LNCAP (cell line): ENCODE data around the gene LSMEM2.

ENCODE experiments used
- CTCF ChIP-seq: fragments of 450-650 bp; IDR thresholded peaks from 2 replicates; pipeline ENCODE4 v1.5.1; 2017; ENCODE audit warnings: mild to moderate bottlenecking

The LSMEM2 gene

DNA sequence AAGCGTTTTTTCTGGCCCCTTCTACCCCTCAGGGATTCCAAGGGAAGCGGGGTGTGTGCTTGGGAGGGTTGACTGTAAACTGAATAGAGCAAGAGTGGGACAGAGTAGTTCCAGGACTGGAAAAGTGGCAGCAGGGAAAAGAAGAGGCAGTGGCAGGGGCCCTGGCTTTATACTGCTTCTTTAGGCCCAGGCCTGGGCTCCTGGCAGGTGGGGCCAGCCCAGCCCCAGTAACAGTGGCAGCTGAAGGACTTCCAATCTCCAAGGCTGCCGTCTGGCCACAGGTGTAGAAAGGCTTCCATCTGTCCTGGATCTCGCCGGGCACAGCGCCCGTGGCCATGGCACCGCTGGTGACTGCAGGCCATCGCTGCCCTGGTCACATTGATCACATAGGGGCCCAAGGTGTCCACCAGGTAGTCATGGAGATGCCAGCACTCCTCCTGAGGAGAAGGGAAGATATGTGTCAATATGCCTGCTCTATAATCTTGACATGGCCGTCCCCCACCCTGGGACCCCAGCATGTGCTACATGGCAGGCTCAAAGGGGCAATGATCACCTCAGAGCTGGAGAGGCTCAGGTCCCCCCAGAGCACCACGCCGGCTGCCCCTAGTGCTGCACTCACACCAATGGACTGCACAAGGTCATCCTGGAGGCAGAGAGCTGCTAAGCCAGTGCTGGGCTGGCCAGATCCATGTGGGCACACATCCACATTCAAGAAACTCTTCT is 14.4 kb downstream of the LSMEM2 start:
- TF ChIP-seq CTCF, result no peak

GRCh38 chr3:50294089-50294488 is 15.2 kb downstream of the LSMEM2 start:
- TF ChIP-seq CTCF, result no peak

- no peak for TF ChIP-seq CTCF
These were observed 15.9 kb downstream of the LSMEM2 start for GRCh38 chr3:50294492-50295403.

- no peak for TF ChIP-seq CTCF
These were observed 16.9 kb downstream of the LSMEM2 start for GRCh38 chr3:50295553-50296431.

- no peak for TF ChIP-seq CTCF
These were observed 18.0 kb downstream of the LSMEM2 start for GRCh38 chr3:50296721-50297383.

DNA sequence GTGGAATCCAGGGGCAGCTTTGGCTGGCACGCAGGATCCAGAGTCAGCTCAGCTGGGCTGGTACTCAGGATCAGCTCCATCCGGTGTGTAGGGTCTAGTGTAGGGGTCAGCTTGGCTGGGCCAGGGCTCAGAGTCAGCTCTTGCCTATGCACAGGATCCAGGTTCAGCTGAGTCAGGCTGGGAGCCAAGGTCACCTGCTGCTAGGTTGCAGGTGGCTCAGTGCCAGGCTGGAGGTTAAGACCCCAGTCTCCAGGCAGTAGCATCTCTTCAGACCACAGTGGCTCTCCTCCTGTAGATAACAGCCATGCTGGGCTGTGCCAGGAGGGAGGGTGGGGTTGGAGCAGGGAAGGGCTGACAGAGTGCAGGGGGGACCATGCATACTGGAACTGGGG is 18.5 kb downstream of the LSMEM2 start:
- TF ChIP-seq CTCF, result no peak
